WTC11 (cell line): ENCODE results near the gene EXOC1. TPM values are rescaled to one million over a fixed set of nuclear protein-coding genes. Genes with fewer than 3 reads are reported as not detected.

Source experiments
- ATAC-seq: fragments of 200-7000 bp; cut with Tn5 transposase; 2 replicates; pipeline ENCODE4 v1.10.0; 2021; ENCODE audit warnings: mild to moderate bottlenecking, moderate library complexity
- CTCF ChIA-PET: fragments of 300-600 bp; sonication (Branson Sonifier 250); formaldehyde crosslinking; loops from one replicate; lab custom pipeline; 2021; ENCODE audit warnings: antibody characterized with exemption; lab: Charles Lee
- POLR2A ChIA-PET: fragments of 350-600 bp; sonication (Branson Sonifier 250); formaldehyde crosslinking; loops from one replicate; lab custom pipeline; 2021; ENCODE audit warnings: antibody characterized with exemption; lab: Charles Lee
- DNase-seq: peaks from one replicate; pipeline ENCODE4 v3.0.0; 2021; ENCODE audit warnings: low spot score
- H3K27ac Mint-ChIP-seq: 2 replicates; pipeline ENCODE4 v1.8.0; 2021; ENCODE audit warnings: mixed read lengths
- H3K27me3 Mint-ChIP-seq: 2 replicates; pipeline ENCODE4 v1.8.0; 2021; ENCODE audit warnings: low read depth, mild to moderate bottlenecking, moderate library complexity, mixed read lengths
- H3K36me3 Mint-ChIP-seq: 2 replicates; pipeline ENCODE4 v1.8.0; 2021; ENCODE audit warnings: mixed read lengths
- H3K4me1 Mint-ChIP-seq: 2 replicates; pipeline ENCODE4 v1.8.0; 2022; ENCODE audit warnings: mixed read lengths
- H3K4me3 Mint-ChIP-seq: 2 replicates; pipeline ENCODE4 v1.8.0; 2021; ENCODE audit warnings: mild to moderate bottlenecking, moderate library complexity, mixed read lengths
- H3K9me3 Mint-ChIP-seq: 2 replicates; pipeline ENCODE4 v1.8.0; 2021; ENCODE audit warnings: mixed read lengths
- ATF3 ChIP-seq: sonication (generic); formaldehyde crosslinking; conservative IDR thresholded peaks from 2 replicates; pipeline ENCODE4 v1.8.1; 2022; ENCODE audit warnings: mild to moderate bottlenecking, missing genetic modification reagents
- CTCF ChIP-seq: fragments of 200-600 bp; IDR thresholded peaks from 2 replicates; pipeline ENCODE4 v1.8.0; 2022; ENCODE audit warnings: antibody characterized with exemption
- SMAD3 ChIP-seq: sonication (generic); formaldehyde crosslinking; IDR thresholded peaks from 2 replicates; pipeline ENCODE4 v1.8.0; 2022; ENCODE audit warnings: missing genetic modification reagents, mild to moderate bottlenecking, borderline replicate concordance
- SMAD4 ChIP-seq: sonication (generic); formaldehyde crosslinking; IDR thresholded peaks from 2 replicates; pipeline ENCODE4 v1.8.0; 2022; ENCODE audit warnings: mild to moderate bottlenecking, missing genetic modification reagents
- SOX15 ChIP-seq: fragments of 250-450 bp; sonication (Bioruptor Pico); IDR thresholded peaks from 2 replicates; pipeline ENCODE4 v1.9.0; 2021; ENCODE audit warnings: mild to moderate bottlenecking
- SP1 ChIP-seq: sonication (generic); formaldehyde crosslinking; conservative IDR thresholded peaks from 2 replicates; pipeline ENCODE4 v1.8.1; 2022; ENCODE audit warnings: missing genetic modification reagents
- ZNF121 ChIP-seq: sonication (generic); formaldehyde crosslinking; IDR thresholded peaks from 2 replicates; pipeline ENCODE4 v1.8.0; 2023; ENCODE audit warnings: missing genetic modification reagents
- ZNF416 ChIP-seq: fragments of 250-450 bp; sonication (Bioruptor Pico); IDR thresholded peaks from 2 replicates; pipeline ENCODE4 v1.9.0; 2021; ENCODE audit warnings: mild to moderate bottlenecking, inconsistent platforms
- ZNF425 ChIP-seq: fragments of 250-450 bp; sonication (Bioruptor Pico); conservative IDR thresholded peaks from 2 replicates; pipeline ENCODE4 v1.9.0; 2021; ENCODE audit warnings: mild to moderate bottlenecking
- total RNA-seq: library from RNA; stranded (reverse); gene quantifications from 3 replicates; pipeline ENCODE4 v1.2.3, GENCODE V29; 2021
- TF ChIP-seq, protein P1 (sequence below): sonication (generic); formaldehyde crosslinking; IDR thresholded peaks from 2 replicates; pipeline ENCODE4 v1.8.0; 2022; ENCODE audit warnings: mild to moderate bottlenecking, missing genetic modification reagents
- TF ChIP-seq, protein P2 (sequence below): sonication (generic); formaldehyde crosslinking; IDR thresholded peaks from 2 replicates; pipeline ENCODE4 v1.8.1; 2022; ENCODE audit warnings: mild to moderate bottlenecking, missing genetic modification reagents, moderate library complexity, borderline replicate concordance
- TF ChIP-seq, protein P3 (sequence below): sonication (generic); formaldehyde crosslinking; IDR thresholded peaks from 2 replicates; pipeline ENCODE4 v1.8.0; 2023; ENCODE audit warnings: missing genetic modification reagents
- TF ChIP-seq, protein P4 (sequence below): fragments of 250-450 bp; sonication (Bioruptor Pico); IDR thresholded peaks from 2 replicates; pipeline ENCODE4 v1.9.0; 2021; ENCODE audit warnings: moderate library complexity, mild to moderate bottlenecking, inconsistent platforms, borderline replicate concordance
- TF ChIP-seq, protein P5 (sequence below): sonication (generic); formaldehyde crosslinking; IDR thresholded peaks from 2 replicates; pipeline ENCODE4 v1.8.1; 2023; ENCODE audit warnings: mild to moderate bottlenecking, moderate library complexity, missing genetic modification reagents
- TF ChIP-seq, protein P6 (sequence below): fragments of 250-450 bp; sonication (Bioruptor Pico); IDR thresholded peaks from 2 replicates; pipeline ENCODE4 v1.8.0; 2021; ENCODE audit warnings: mild to moderate bottlenecking

Gene EXOC1
- total RNA-seq, 1 experiment from 2014 or later = 19.0 TPM

DNA sequence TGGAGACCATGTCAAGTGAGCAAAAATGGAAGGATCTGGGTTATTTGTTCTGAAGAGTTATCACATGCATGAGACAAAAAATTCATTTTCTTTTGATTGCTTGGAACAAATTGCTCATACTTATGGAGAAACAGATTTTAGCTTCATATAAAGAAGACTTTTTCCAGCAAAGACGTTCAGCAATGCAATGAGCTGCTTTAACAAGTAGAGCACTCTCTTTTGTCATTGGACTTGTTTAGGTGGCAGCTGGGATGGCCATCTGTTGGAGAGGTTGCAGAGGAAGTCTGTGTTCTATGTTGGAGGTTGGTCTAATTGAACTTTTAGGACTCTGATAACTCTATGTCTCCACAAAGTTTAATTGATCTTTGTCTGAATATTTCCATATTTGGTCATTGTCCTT lies 75.4 kb downstream of the EXOC1 start:
- ChIA-PET POLR2A (interaction anchor here (0.5 kb wide), 1 partner anchor 42 kb away, joined by 3 read pairs; no protein-coding TSS in a partner anchor), CTCF (no interaction called here)
- no peak overlapping the region for H3K27ac Mint-ChIP-seq
- DNase-seq = no peak
- ATAC-seq = no peak
- H3K9me3 Mint-ChIP-seq = peaks cover 16% of the 10 kb centered on the region
- no peaks in the 10 kb centered on the region for H3K36me3 Mint-ChIP-seq
- peaks cover 28% of the 10 kb centered on the region for H3K4me1 Mint-ChIP-seq
- no peaks in the 10 kb centered on the region; the same call in 1 of the 2 replicates for H3K27me3 Mint-ChIP-seq
- TF ChIP-seq, protein P1, sequence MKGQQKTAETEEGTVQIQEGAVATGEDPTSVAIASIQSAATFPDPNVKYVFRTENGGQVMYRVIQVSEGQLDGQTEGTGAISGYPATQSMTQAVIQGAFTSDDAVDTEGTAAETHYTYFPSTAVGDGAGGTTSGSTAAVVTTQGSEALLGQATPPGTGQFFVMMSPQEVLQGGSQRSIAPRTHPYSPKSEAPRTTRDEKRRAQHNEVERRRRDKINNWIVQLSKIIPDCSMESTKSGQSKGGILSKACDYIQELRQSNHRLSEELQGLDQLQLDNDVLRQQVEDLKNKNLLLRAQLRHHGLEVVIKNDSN (CRISPR knock-in tag) = no peak
- TF ChIP-seq, protein P2, sequence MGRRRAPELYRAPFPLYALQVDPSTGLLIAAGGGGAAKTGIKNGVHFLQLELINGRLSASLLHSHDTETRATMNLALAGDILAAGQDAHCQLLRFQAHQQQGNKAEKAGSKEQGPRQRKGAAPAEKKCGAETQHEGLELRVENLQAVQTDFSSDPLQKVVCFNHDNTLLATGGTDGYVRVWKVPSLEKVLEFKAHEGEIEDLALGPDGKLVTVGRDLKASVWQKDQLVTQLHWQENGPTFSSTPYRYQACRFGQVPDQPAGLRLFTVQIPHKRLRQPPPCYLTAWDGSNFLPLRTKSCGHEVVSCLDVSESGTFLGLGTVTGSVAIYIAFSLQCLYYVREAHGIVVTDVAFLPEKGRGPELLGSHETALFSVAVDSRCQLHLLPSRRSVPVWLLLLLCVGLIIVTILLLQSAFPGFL (CRISPR knock-in tag) = no peak
- TF ChIP-seq SP1 (CRISPR knock-in tag) = no peak
- H3K4me3 Mint-ChIP-seq = no peak overlapping the region

- POLR2A ChIA-PET = no interaction called here
- Mint-ChIP-seq H3K4me1 (peaks cover 19% of the 10 kb centered on the region), H3K4me3 (no peak overlapping the region), H3K27me3 (no peaks in the 10 kb centered on the region), H3K27ac (no peak overlapping the region), H3K36me3 (peaks cover 9% of the 10 kb centered on the region), H3K9me3 (peaks cover 34% of the 10 kb centered on the region)
- no peak for DNase-seq
- no peak for ATAC-seq
- CTCF ChIA-PET = interaction anchor here (1.6 kb wide), 1 partner anchor 18 kb away, joined by 8 read pairs; the partner anchor contains the start of gene CEP135
- TF ChIP-seq, protein P3, sequence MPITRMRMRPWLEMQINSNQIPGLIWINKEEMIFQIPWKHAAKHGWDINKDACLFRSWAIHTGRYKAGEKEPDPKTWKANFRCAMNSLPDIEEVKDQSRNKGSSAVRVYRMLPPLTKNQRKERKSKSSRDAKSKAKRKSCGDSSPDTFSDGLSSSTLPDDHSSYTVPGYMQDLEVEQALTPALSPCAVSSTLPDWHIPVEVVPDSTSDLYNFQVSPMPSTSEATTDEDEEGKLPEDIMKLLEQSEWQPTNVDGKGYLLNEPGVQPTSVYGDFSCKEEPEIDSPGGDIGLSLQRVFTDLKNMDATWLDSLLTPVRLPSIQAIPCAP (CRISPR knock-in tag) = no peak
- TF ChIP-seq SOX15 (CRISPR knock-in tag) = no peak
Observed at GRCh38 chr4:55931043-55931442, 77.6 kb downstream of the EXOC1 start.

GRCh38 chr4:55931833-55932232 lies 78.4 kb downstream of the EXOC1 start:
- Mint-ChIP-seq H3K36me3 (peaks cover 17% of the 10 kb centered on the region), H3K4me3 (no peak overlapping the region), H3K27ac (no peak overlapping the region), H3K27me3 (no peaks in the 10 kb centered on the region; the same call in 1 of the 2 replicates), H3K4me1 (peaks cover 11% of the 10 kb centered on the region), H3K9me3 (peaks cover 40% of the 10 kb centered on the region)
- DNase-seq = no peak
- TF ChIP-seq, protein P4, sequence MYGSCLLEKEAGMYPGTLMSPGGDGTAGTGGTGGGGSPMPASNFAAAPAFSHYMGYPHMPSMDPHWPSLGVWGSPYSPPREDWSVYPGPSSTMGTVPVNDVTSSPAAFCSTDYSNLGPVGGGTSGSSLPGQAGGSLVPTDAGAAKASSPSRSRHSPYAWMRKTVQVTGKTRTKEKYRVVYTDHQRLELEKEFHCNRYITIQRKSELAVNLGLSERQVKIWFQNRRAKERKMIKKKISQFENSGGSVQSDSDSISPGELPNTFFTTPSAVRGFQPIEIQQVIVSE = no peak
- ChIA-PET CTCF (no interaction called here), POLR2A (no interaction called here)
- no peak for ATAC-seq

DNA sequence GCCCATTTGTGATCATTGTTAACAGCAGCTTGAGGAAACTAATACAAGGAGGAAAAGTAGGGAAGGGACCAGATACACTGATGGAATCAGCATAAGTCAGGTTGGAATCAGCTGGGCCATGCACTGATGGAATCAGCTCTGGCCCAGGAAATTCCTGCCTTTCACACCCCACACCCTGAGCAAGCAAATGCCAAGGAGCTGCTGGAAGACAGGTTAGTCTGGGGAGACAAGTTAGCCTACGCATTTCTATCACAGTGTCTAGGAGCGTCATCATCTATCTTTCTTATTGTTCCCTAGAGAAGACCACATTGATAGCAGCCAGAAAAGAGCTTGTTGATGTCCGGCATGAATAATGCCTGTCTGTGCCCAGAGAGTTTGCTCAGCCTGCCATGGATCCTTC lies 79.1 kb downstream of the EXOC1 start:
- DNase-seq (no peak), ATAC-seq (no peak)
- Mint-ChIP-seq H3K27ac (no peak overlapping the region), H3K9me3 (peaks cover 47% of the 10 kb centered on the region), H3K4me3 (no peak overlapping the region), H3K4me1 (peaks cover 4% of the 10 kb centered on the region), H3K27me3 (no peaks in the 10 kb centered on the region; the same call in 1 of the 2 replicates), H3K36me3 (peaks cover 23% of the 10 kb centered on the region)
- CTCF ChIA-PET = interaction anchor here (1.5 kb wide), 1 partner anchor 16 kb away, joined by 9 read pairs; the partner anchor contains the start of gene CEP135
- POLR2A ChIA-PET = no interaction called here
- TF ChIP-seq SMAD4 (no peak), ZNF416 (no peak), ATF3 (no peak), CTCF (no peak), ZNF425 (CRISPR knock-in tag) (no peak), ZNF121 (CRISPR knock-in tag) (no peak), SMAD3 (CRISPR knock-in tag) (no peak)
- TF ChIP-seq, protein P5, sequence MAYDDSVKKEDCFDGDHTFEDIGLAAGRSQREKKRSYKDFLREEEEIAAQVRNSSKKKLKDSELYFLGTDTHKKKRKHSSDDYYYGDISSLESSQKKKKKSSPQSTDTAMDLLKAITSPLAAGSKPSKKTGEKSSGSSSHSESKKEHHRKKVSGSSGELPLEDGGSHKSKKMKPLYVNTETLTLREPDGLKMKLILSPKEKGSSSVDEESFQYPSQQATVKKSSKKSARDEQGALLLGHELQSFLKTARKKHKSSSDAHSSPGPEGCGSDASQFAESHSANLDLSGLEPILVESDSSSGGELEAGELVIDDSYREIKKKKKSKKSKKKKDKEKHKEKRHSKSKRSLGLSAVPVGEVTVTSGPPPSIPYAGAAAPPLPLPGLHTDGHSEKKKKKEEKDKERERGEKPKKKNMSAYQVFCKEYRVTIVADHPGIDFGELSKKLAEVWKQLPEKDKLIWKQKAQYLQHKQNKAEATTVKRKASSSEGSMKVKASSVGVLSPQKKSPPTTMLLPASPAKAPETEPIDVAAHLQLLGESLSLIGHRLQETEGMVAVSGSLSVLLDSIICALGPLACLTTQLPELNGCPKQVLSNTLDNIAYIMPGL (CRISPR knock-in tag) = no peak
- TF ChIP-seq, protein P6, sequence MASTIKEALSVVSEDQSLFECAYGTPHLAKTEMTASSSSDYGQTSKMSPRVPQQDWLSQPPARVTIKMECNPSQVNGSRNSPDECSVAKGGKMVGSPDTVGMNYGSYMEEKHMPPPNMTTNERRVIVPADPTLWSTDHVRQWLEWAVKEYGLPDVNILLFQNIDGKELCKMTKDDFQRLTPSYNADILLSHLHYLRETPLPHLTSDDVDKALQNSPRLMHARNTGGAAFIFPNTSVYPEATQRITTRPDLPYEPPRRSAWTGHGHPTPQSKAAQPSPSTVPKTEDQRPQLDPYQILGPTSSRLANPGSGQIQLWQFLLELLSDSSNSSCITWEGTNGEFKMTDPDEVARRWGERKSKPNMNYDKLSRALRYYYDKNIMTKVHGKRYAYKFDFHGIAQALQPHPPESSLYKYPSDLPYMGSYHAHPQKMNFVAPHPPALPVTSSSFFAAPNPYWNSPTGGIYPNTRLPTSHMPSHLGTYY (CRISPR knock-in tag) = no peak
